ENCODE results near the gene RNF32.

DNA sequence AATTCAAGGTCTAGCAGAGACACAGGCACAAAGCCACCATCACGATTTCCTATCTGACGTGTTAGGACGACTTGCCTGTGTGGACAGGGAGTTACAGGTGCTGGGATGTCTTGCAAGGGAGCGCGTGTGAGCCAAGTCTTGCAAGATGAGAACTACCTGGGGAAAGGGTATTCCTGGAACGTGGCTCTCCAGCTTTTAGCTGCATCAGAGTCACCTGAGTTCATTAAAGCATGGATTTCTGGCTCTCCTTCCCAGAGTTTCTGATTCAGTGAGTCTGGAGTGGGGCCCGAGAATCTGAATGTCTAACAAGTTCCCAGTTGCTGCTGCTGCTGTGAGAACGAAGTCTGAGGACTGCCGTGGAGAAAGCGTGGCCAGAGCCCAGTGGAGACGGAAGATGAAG, 30.0 kb upstream of the RNF32 start:
- TF ChIP-seq CREB1 (IDR thresholded peaks at IDR 0.05; ENCODE audit: low read depth), result no peak
- no peak for TF ChIP-seq NFIC (IDR thresholded peaks at IDR 0.05)
- no peak for TF ChIP-seq RAD21 (IDR thresholded peaks at IDR 0.05; ENCODE audit: low read depth)
- TF ChIP-seq, protein P1, sequence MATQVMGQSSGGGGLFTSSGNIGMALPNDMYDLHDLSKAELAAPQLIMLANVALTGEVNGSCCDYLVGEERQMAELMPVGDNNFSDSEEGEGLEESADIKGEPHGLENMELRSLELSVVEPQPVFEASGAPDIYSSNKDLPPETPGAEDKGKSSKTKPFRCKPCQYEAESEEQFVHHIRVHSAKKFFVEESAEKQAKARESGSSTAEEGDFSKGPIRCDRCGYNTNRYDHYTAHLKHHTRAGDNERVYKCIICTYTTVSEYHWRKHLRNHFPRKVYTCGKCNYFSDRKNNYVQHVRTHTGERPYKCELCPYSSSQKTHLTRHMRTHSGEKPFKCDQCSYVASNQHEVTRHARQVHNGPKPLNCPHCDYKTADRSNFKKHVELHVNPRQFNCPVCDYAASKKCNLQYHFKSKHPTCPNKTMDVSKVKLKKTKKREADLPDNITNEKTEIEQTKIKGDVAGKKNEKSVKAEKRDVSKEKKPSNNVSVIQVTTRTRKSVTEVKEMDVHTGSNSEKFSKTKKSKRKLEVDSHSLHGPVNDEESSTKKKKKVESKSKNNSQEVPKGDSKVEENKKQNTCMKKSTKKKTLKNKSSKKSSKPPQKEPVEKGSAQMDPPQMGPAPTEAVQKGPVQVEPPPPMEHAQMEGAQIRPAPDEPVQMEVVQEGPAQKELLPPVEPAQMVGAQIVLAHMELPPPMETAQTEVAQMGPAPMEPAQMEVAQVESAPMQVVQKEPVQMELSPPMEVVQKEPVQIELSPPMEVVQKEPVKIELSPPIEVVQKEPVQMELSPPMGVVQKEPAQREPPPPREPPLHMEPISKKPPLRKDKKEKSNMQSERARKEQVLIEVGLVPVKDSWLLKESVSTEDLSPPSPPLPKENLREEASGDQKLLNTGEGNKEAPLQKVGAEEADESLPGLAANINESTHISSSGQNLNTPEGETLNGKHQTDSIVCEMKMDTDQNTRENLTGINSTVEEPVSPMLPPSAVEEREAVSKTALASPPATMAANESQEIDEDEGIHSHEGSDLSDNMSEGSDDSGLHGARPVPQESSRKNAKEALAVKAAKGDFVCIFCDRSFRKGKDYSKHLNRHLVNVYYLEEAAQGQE (IDR thresholded peaks at IDR 0.05; ENCODE audit: low read depth), result no peak
- TF ChIP-seq TAF1 (IDR thresholded peaks at IDR 0.05; ENCODE audit: low read depth), result no peak
- TF ChIP-seq EP300 (IDR thresholded peaks at IDR 0.05; ENCODE audit: borderline replicate concordance), result no peak
- TF ChIP-seq, protein P2, sequence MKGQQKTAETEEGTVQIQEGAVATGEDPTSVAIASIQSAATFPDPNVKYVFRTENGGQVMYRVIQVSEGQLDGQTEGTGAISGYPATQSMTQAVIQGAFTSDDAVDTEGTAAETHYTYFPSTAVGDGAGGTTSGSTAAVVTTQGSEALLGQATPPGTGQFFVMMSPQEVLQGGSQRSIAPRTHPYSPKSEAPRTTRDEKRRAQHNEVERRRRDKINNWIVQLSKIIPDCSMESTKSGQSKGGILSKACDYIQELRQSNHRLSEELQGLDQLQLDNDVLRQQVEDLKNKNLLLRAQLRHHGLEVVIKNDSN (IDR thresholded peaks at IDR 0.05), result no peak

Data from Ishikawa (cell line).